Measurements from ENCODE around the gene TAOK3. TPM values are rescaled to one million over a fixed set of nuclear protein-coding genes. Genes with fewer than 3 reads are reported as not detected.

TAOK3 gene
- total RNA-seq, 4 donors from 2014 or later, result 48.8 to 78.0 (median 54.7) TPM

GRCh38 chr12:118145798-118146156 lies 226.9 kb downstream of the TAOK3 start:
- no peak for TF ChIP-seq CTCF (IDR thresholded peaks at IDR 0.05; ENCODE audit: low read depth)

- TF ChIP-seq CTCF (IDR thresholded peaks at IDR 0.05; ENCODE audit: low read depth), result no peak
These were observed 227.5 kb downstream of the TAOK3 start for GRCh38 chr12:118145113-118145797.

DNA sequence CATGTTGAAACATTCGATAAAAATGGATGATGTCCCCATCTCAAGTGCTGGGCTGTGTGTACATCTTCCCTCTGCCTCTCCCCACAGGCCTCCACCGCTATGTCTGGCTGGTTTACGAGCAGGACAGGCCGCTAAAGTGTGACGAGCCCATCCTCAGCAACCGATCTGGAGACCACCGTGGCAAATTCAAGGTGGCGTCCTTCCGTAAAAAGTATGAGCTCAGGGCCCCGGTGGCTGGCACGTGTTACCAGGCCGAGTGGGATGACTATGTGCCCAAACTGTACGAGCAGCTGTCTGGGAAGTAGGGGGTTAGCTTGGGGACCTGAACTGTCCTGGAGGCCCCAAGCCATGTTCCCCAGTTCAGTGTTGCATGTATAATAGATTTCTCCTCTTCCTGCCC lies 228.2 kb downstream of the TAOK3 start:
- TF ChIP-seq CTCF (IDR thresholded peaks at IDR 0.05; ENCODE audit: low read depth), result no peak

GRCh38 chr12:118140825-118141224 lies 231.9 kb downstream of the TAOK3 start:
- TF ChIP-seq CTCF (IDR thresholded peaks at IDR 0.05; ENCODE audit: low read depth), result no peak

GRCh38 chr12:118137148-118137678 lies 235.5 kb downstream of the TAOK3 start:
- no peak for TF ChIP-seq CTCF (IDR thresholded peaks at IDR 0.05; ENCODE audit: low read depth)

DNA sequence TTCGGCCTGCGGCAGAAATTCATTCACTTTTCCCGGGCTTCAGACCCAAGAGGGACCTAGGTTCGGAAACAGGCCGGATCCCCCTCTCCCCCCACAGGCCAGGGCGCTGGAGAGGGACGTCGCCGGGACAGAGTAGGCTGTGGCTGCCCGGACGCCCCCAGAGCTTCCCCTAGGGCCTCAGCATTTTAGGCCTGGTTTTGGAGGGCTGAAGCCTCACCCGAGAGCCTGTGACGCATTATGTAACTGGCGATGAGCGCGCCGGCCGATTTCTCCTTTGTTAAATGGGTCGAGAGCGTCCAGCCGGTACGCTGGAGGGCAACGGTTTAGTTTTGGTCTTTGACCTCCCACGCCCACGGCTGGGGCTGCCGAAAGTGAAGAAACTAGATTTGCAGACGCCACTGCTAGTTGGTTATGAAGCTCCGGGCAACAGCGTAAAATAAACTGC lies 236.1 kb downstream of the TAOK3 start:
- TF ChIP-seq CTCF (IDR thresholded peaks at IDR 0.05; ENCODE audit: low read depth), result no peak

DNA sequence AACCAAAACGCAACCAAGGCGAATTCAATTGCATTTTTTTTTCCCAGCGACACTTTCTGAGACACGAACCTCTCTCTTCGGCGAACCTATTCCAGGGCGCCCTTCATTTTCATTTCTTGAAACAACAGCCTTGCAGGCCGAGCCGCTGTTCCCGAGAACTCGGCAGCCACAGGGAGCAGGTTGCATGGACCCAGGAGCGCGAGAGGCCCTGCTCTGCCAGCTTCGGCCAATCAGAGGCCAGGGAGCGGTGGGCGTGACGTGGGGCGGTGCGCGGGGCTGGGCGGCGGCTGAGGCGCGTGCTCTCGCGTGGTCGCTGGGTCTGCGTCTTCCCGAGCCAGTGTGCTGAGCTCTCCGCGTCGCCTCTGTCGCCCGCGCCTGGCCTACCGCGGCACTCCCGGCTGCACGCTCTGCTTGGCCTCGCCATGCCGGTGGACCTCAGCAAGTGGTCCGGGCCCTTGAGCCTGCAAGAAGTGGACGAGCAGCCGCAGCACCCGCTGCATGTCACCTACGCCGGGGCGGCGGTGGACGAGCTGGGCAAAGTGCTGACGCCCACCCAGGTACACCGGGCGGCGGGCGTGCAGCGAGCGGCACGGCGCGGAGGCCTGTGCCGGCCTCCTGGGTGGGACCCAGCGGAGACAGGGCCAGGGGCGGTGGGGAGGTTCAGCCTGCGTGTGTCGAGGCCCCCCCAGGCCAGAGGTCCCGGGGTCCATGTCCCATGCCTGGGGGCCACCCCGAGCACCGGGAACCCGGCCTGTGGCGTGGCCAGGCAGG lies 236.7 kb downstream of the TAOK3 start, which contains the start of gene PEBP1:
TSS of gene PEBP1 (plus strand) at position 337 of the 771 bp plus-strand sequence. CDS start at position 423, 86 bp downstream.
- TF ChIP-seq CTCF (IDR thresholded peaks at IDR 0.05; ENCODE audit: low read depth), result no peak

Data from subcutaneous adipose tissue (tissue), 4 donors.